GM23338 (cell line): Measurements from ENCODE around the gene GCKR. TPM values are rescaled to one million over a fixed set of nuclear protein-coding genes. Genes with fewer than 3 reads are reported as not detected.

ENCODE experiments used
- CREB1 ChIP-seq: fragments of 250-450 bp; sonication (Bioruptor Pico); IDR thresholded peaks from 2 replicates; pipeline ENCODE4 v1.5.0; 2020; ENCODE audit warnings: low read depth, mild to moderate bottlenecking, moderate library complexity
- EZH2 ChIP-seq: fragments of 200-600 bp; sonication (generic); IDR thresholded peaks from one replicate; pipeline ENCODE4 v1.8.0; 2017; ENCODE audit warnings: antibody characterized with exemption, mild to moderate bottlenecking, low read depth; ENCODE audit not compliant: unreplicated experiment
- EZH2phosphoT487 ChIP-seq: fragments of 200-600 bp; sonication (generic); IDR thresholded peaks from one replicate; pipeline ENCODE4 v1.8.1; 2018; ENCODE audit warnings: antibody characterized with exemption; ENCODE audit not compliant: unreplicated experiment
- POLR2AphosphoS5 ChIP-seq: IDR thresholded peaks from 2 replicates; pipeline ENCODE4 v1.6.1; 2016; ENCODE audit warnings: antibody characterized with exemption, low read depth
- STAT1 ChIP-seq: IDR thresholded peaks from one replicate; pipeline ENCODE4 v1.6.1; 2016; ENCODE audit warnings: antibody characterized with exemption; ENCODE audit not compliant: unreplicated experiment
- ZNF331 ChIP-seq: fragments of 250-450 bp; sonication (Bioruptor Pico); IDR thresholded peaks from 2 replicates; pipeline ENCODE4 v1.5.0; 2020; ENCODE audit warnings: low read depth, mild to moderate bottlenecking, moderate library complexity
- polyA plus RNA-seq: library from polyadenylated mRNA; unstranded; fragments of >200 nt; fragmentation: Nextera tagmentation; extraction: Ambion mirVana; gene quantifications from 2 replicates; pipeline ENCODE4 v1.2.1, GENCODE V29; 2016
- total RNA-seq: library from RNA; depleted of rRNA; stranded (reverse); fragments of >200 nt; shearing (Covaris generic); gene quantifications from 2 replicates; pipeline ENCODE4 v1.2.3, GENCODE V29; 2014
- TF ChIP-seq, protein P1 (sequence below): fragments of 250-450 bp; sonication (Bioruptor Pico); IDR thresholded peaks from 2 replicates; pipeline ENCODE4 v1.5.0; 2020; ENCODE audit warnings: mild to moderate bottlenecking, moderate library complexity
- TF ChIP-seq, protein P2 (sequence below): IDR thresholded peaks from one replicate; pipeline ENCODE4 v1.6.1; 2018; ENCODE audit warnings: antibody characterized with exemption; ENCODE audit not compliant: unreplicated experiment
- TF ChIP-seq, protein P3 (sequence below): IDR thresholded peaks from 2 replicates; pipeline ENCODE4 v1.6.1; 2016; ENCODE audit warnings: antibody characterized with exemption

Gene GCKR
- total and polyA plus RNA-seq, 2 experiments from 2014 or later: not detected

DNA sequence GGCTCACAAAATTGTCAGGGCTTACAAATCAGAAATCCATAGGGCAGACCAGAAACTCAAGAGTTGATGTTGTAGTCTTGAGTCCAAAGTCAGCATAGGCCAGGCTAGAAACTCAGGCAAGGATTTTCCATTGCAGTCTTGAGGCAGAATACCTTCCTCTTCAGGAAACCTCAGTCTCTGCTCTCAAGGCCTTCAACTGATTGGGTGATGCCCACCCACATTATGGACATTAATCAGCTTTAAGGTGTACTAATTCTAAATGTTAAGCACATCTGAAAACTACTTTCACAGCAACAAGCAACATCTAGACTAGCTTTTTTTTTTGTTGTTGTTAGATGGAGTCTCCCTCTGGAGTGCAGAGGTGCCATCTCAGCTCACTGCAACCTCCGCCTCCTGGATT is 54.9 kb downstream of the GCKR start (continued):
- TF ChIP-seq, protein P1, sequence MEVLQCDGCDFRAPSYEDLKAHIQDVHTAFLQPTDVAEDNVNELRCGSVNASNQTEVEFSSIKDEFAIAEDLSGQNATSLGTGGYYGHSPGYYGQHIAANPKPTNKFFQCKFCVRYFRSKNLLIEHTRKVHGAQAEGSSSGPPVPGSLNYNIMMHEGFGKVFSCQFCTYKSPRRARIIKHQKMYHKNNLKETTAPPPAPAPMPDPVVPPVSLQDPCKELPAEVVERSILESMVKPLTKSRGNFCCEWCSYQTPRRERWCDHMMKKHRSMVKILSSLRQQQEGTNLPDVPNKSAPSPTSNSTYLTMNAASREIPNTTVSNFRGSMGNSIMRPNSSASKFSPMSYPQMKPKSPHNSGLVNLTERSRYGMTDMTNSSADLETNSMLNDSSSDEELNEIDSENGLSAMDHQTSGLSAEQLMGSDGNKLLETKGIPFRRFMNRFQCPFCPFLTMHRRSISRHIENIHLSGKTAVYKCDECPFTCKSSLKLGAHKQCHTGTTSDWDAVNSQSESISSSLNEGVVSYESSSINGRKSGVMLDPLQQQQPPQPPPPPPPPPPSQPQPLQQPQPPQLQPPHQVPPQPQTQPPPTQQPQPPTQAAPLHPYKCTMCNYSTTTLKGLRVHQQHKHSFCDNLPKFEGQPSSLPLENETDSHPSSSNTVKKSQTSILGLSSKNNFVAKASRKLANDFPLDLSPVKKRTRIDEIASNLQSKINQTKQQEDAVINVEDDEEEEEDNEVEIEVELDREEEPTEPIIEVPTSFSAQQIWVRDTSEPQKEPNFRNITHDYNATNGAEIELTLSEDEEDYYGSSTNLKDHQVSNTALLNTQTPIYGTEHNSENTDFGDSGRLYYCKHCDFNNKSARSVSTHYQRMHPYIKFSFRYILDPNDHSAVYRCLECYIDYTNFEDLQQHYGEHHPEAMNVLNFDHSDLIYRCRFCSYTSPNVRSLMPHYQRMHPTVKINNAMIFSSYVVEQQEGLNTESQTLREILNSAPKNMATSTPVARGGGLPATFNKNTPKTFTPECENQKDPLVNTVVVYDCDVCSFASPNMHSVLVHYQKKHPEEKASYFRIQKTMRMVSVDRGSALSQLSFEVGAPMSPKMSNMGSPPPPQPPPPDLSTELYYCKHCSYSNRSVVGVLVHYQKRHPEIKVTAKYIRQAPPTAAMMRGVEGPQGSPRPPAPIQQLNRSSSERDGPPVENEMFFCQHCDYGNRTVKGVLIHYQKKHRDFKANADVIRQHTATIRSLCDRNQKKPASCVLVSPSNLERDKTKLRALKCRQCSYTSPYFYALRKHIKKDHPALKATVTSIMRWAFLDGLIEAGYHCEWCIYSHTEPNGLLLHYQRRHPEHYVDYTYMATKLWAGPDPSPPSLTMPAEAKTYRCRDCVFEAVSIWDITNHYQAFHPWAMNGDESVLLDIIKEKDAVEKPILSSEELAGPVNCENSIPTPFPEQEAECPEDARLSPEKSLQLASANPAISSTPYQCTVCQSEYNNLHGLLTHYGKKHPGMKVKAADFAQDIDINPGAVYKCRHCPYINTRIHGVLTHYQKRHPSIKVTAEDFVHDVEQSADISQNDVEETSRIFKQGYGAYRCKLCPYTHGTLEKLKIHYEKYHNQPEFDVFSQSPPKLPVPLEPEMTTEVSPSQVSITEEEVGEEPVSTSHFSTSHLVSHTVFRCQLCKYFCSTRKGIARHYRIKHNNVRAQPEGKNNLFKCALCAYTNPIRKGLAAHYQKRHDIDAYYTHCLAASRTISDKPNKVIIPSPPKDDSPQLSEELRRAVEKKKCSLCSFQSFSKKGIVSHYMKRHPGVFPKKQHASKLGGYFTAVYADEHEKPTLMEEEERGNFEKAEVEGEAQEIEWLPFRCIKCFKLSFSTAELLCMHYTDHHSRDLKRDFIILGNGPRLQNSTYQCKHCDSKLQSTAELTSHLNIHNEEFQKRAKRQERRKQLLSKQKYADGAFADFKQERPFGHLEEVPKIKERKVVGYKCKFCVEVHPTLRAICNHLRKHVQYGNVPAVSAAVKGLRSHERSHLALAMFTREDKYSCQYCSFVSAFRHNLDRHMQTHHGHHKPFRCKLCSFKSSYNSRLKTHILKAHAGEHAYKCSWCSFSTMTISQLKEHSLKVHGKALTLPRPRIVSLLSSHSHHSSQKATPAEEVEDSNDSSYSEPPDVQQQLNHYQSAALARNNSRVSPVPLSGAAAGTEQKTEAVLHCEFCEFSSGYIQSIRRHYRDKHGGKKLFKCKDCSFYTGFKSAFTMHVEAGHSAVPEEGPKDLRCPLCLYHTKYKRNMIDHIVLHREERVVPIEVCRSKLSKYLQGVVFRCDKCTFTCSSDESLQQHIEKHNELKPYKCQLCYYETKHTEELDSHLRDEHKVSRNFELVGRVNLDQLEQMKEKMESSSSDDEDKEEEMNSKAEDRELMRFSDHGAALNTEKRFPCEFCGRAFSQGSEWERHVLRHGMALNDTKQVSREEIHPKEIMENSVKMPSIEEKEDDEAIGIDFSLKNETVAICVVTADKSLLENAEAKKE (CRISPR knock-in tag): no peak
- TF ChIP-seq, protein P2, sequence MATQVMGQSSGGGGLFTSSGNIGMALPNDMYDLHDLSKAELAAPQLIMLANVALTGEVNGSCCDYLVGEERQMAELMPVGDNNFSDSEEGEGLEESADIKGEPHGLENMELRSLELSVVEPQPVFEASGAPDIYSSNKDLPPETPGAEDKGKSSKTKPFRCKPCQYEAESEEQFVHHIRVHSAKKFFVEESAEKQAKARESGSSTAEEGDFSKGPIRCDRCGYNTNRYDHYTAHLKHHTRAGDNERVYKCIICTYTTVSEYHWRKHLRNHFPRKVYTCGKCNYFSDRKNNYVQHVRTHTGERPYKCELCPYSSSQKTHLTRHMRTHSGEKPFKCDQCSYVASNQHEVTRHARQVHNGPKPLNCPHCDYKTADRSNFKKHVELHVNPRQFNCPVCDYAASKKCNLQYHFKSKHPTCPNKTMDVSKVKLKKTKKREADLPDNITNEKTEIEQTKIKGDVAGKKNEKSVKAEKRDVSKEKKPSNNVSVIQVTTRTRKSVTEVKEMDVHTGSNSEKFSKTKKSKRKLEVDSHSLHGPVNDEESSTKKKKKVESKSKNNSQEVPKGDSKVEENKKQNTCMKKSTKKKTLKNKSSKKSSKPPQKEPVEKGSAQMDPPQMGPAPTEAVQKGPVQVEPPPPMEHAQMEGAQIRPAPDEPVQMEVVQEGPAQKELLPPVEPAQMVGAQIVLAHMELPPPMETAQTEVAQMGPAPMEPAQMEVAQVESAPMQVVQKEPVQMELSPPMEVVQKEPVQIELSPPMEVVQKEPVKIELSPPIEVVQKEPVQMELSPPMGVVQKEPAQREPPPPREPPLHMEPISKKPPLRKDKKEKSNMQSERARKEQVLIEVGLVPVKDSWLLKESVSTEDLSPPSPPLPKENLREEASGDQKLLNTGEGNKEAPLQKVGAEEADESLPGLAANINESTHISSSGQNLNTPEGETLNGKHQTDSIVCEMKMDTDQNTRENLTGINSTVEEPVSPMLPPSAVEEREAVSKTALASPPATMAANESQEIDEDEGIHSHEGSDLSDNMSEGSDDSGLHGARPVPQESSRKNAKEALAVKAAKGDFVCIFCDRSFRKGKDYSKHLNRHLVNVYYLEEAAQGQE: no peak
- TF ChIP-seq EZH2phosphoT487 (no peak), POLR2AphosphoS5 (no peak), ZNF331 (no peak), CREB1 (CRISPR knock-in tag) (no peak), EZH2 (no peak), STAT1 (no peak)
- TF ChIP-seq, protein P3, sequence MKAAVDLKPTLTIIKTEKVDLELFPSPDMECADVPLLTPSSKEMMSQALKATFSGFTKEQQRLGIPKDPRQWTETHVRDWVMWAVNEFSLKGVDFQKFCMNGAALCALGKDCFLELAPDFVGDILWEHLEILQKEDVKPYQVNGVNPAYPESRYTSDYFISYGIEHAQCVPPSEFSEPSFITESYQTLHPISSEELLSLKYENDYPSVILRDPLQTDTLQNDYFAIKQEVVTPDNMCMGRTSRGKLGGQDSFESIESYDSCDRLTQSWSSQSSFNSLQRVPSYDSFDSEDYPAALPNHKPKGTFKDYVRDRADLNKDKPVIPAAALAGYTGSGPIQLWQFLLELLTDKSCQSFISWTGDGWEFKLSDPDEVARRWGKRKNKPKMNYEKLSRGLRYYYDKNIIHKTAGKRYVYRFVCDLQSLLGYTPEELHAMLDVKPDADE: no peak
